HepG2 (cell line): ENCODE measurements around the gene KCNK15. TPM values are rescaled to one million over a fixed set of nuclear protein-coding genes. Genes with fewer than 3 reads are reported as not detected.

Experiments
- ATRX ChIP-seq: sonication (generic); formaldehyde crosslinking; IDR thresholded peaks from 2 replicates; pipeline ENCODE4 v1.4.0; 2020; ENCODE audit warnings: missing genetic modification reagents, borderline replicate concordance
- CREBL2 ChIP-seq: sonication (generic); formaldehyde crosslinking; IDR thresholded peaks from 2 replicates; pipeline ENCODE4 v1.8.1; 2023; ENCODE audit warnings: missing genetic modification reagents, mild to moderate bottlenecking, borderline replicate concordance
- ELF4 ChIP-seq: sonication (generic); formaldehyde crosslinking; IDR thresholded peaks from 2 replicates; pipeline ENCODE4 v1.5.0; 2020; ENCODE audit warnings: missing genetic modification reagents, mild to moderate bottlenecking, moderate library complexity, borderline replicate concordance
- GATAD2A ChIP-seq: IDR thresholded peaks from 2 replicates; pipeline ENCODE4 v1.6.1; 2016
- KDM1A ChIP-seq: IDR thresholded peaks from 2 replicates; pipeline ENCODE4 v1.6.1; 2016; ENCODE audit warnings: missing compliant biosample characterization
- MXD1 ChIP-seq: sonication (generic); formaldehyde crosslinking; IDR thresholded peaks from 2 replicates; pipeline ENCODE4 v1.4.0; 2020; ENCODE audit warnings: mild to moderate bottlenecking, missing genetic modification reagents
- PAWR ChIP-seq: sonication (generic); formaldehyde crosslinking; IDR thresholded peaks from 2 replicates; pipeline ENCODE4 v1.4.0; 2020; ENCODE audit warnings: missing genetic modification reagents, mild to moderate bottlenecking, borderline replicate concordance
- SP140L ChIP-seq: sonication (generic); formaldehyde crosslinking; IDR thresholded peaks from 2 replicates; pipeline ENCODE4 v1.4.0; 2020; ENCODE audit warnings: missing genetic modification reagents, borderline replicate concordance
- TBX2 ChIP-seq: sonication (generic); formaldehyde crosslinking; IDR thresholded peaks from 2 replicates; pipeline ENCODE4 v1.5.0; 2020; ENCODE audit warnings: missing genetic modification reagents, mild to moderate bottlenecking, borderline replicate concordance
- TEAD3 ChIP-seq: optimal IDR thresholded peaks from 2 replicates; pipeline ENCODE3; 2016; ENCODE audit warnings: borderline replicate concordance
- TFE3 ChIP-seq: IDR thresholded peaks from 2 replicates; pipeline ENCODE4 v1.6.1; 2016
- THAP8 ChIP-seq: sonication (generic); formaldehyde crosslinking; IDR thresholded peaks from 2 replicates; pipeline ENCODE4 v1.5.1; 2020; ENCODE audit warnings: missing genetic modification reagents, mild to moderate bottlenecking, borderline replicate concordance
- ZBTB7B ChIP-seq: sonication (generic); formaldehyde crosslinking; IDR thresholded peaks from 2 replicates; pipeline ENCODE4 v1.4.0; 2020; ENCODE audit warnings: missing genetic modification reagents
- ZIK1 ChIP-seq: sonication (generic); formaldehyde crosslinking; IDR thresholded peaks from 2 replicates; pipeline ENCODE4 v1.5.0; 2020; ENCODE audit warnings: mild to moderate bottlenecking, low read depth, missing genetic modification reagents, borderline replicate concordance
- ZKSCAN8 ChIP-seq: IDR thresholded peaks from 2 replicates; pipeline ENCODE4 v1.6.1; 2016; ENCODE audit warnings: borderline replicate concordance, missing genetic modification reagents, missing compliant biosample characterization
- ZNF251 ChIP-seq: sonication (generic); formaldehyde crosslinking; IDR thresholded peaks from 2 replicates; pipeline ENCODE4 v1.9.0; 2021; ENCODE audit warnings: mild to moderate bottlenecking, missing genetic modification reagents
- ZNF274 ChIP-seq: sonication (generic); formaldehyde crosslinking; IDR thresholded peaks from 2 replicates; pipeline ENCODE4 v1.5.1; 2020; ENCODE audit warnings: mild to moderate bottlenecking, missing genetic modification reagents
- ZNF567 ChIP-seq: sonication (generic); formaldehyde crosslinking; IDR thresholded peaks from 2 replicates; pipeline ENCODE4 v1.8.1; 2023; ENCODE audit warnings: mild to moderate bottlenecking, missing genetic modification reagents, borderline replicate concordance
- polyA plus RNA-seq, 8 experiments: library from polyadenylated mRNA; depleted of rRNA in 3 of 8; stranded (reverse) in 7 of 8; unstranded in 1 of 8; fragments of >200 nt; fragmentation: Illumina TruSeq in 4 of 8; extraction: Trizol in 4 of 8; gene quantifications; 2 replicates each; pipeline versions ENCODE4 v1.2.1 to v1.2.3, GENCODE V29; 2011 to 2016; ENCODE audit warnings: low read depth in 4 of 8, missing spikeins in 1 of 8, mixed read lengths in 1 of 8; ENCODE audit not compliant: insufficient read depth in 1 of 8
- total RNA-seq, 5 experiments: library from RNA; depleted of rRNA; stranded (reverse); fragments of >200 nt; fragmentation: Illumina TruSeq; extraction: Trizol; gene quantifications; 2 replicates each; pipeline ENCODE4 v1.2.3, GENCODE V29; 2016; ENCODE audit warnings: low read depth in 1 of 5
- TF ChIP-seq, protein P1 (sequence below): IDR thresholded peaks from 2 replicates; pipeline ENCODE4 v1.6.1; 2012; ENCODE audit warnings: low read length, improper control_type of control experiment
- TF ChIP-seq, protein P2 (sequence below): sonication (generic); formaldehyde crosslinking; IDR thresholded peaks from 2 replicates; pipeline ENCODE4 v1.4.0; 2020; ENCODE audit warnings: missing genetic modification reagents, borderline replicate concordance
- TF ChIP-seq, protein P3 (sequence below): sonication (generic); formaldehyde crosslinking; IDR thresholded peaks from 2 replicates; pipeline ENCODE4 v1.5.1; 2020; ENCODE audit warnings: missing genetic modification reagents, mild to moderate bottlenecking, borderline replicate concordance

Gene KCNK15
- total and polyA plus RNA-seq, 2 of the 13 experiments (the other 11 are each of a cell fraction or from before 2014, with no cell fraction given) = 0.03 TPM; not detected in 1

DNA sequence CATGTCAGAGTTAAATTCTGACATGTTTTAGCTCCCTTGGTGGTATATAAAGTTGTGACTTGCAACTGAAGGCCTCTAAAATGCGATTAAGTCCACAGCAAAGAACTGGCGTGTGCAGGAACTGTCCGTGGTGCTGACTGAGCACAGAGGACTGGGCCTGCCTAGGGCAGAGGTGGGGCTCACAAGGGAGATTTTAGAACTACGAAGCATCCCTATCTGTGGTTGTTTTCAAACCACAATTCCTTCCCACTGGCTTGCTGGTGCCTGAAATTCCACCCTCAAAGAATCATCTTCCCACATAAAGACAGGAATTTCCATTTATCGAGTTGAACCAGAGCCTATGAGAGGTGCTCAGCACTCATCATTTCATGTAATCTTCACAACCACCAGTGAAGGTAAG, 34.6 kb downstream of the KCNK15 start (continued):
- TF ChIP-seq THAP8 (CRISPR knock-in tag) (no peak), ZNF274 (CRISPR knock-in tag) (no peak), SP140L (CRISPR knock-in tag) (peak; percentile 81; the same call in 1 of the 2 replicates), MXD1 (peak; percentile 48; the same call in 1 of the 2 replicates), ZKSCAN8 (CRISPR knock-in tag) (no peak), KDM1A (CRISPR knock-in tag) (no peak), ELF4 (CRISPR knock-in tag) (no peak), TFE3 (CRISPR knock-in tag) (peak; percentile 88), TEAD3 (CRISPR knock-in tag) (no peak), ATRX (no peak), TBX2 (CRISPR knock-in tag) (no peak), ZNF567 (CRISPR knock-in tag) (no peak), ZBTB7B (CRISPR knock-in tag) (0 out of 2 replicates have a peak, but pooled peaks have one; percentile 47), GATAD2A (CRISPR knock-in tag) (peak; percentile 46; the same call in 1 of the 2 replicates), CREBL2 (CRISPR knock-in tag) (0 out of 2 replicates have a peak, but pooled peaks have one; percentile 28), ZIK1 (CRISPR knock-in tag) (no peak), PAWR (CRISPR knock-in tag) (no peak), ZNF251 (CRISPR knock-in tag) (no peak)
- TF ChIP-seq, protein P1, sequence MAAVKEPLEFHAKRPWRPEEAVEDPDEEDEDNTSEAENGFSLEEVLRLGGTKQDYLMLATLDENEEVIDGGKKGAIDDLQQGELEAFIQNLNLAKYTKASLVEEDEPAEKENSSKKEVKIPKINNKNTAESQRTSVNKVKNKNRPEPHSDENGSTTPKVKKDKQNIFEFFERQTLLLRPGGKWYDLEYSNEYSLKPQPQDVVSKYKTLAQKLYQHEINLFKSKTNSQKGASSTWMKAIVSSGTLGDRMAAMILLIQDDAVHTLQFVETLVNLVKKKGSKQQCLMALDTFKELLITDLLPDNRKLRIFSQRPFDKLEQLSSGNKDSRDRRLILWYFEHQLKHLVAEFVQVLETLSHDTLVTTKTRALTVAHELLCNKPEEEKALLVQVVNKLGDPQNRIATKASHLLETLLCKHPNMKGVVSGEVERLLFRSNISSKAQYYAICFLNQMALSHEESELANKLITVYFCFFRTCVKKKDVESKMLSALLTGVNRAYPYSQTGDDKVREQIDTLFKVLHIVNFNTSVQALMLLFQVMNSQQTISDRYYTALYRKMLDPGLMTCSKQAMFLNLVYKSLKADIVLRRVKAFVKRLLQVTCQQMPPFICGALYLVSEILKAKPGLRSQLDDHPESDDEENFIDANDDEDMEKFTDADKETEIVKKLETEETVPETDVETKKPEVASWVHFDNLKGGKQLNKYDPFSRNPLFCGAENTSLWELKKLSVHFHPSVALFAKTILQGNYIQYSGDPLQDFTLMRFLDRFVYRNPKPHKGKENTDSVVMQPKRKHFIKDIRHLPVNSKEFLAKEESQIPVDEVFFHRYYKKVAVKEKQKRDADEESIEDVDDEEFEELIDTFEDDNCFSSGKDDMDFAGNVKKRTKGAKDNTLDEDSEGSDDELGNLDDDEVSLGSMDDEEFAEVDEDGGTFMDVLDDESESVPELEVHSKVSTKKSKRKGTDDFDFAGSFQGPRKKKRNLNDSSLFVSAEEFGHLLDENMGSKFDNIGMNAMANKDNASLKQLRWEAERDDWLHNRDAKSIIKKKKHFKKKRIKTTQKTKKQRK = no peak
- TF ChIP-seq, protein P2, sequence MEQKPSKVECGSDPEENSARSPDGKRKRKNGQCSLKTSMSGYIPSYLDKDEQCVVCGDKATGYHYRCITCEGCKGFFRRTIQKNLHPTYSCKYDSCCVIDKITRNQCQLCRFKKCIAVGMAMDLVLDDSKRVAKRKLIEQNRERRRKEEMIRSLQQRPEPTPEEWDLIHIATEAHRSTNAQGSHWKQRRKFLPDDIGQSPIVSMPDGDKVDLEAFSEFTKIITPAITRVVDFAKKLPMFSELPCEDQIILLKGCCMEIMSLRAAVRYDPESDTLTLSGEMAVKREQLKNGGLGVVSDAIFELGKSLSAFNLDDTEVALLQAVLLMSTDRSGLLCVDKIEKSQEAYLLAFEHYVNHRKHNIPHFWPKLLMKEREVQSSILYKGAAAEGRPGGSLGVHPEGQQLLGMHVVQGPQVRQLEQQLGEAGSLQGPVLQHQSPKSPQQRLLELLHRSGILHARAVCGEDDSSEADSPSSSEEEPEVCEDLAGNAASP (CRISPR knock-in tag) = peak; percentile 84
- TF ChIP-seq, protein P3, sequence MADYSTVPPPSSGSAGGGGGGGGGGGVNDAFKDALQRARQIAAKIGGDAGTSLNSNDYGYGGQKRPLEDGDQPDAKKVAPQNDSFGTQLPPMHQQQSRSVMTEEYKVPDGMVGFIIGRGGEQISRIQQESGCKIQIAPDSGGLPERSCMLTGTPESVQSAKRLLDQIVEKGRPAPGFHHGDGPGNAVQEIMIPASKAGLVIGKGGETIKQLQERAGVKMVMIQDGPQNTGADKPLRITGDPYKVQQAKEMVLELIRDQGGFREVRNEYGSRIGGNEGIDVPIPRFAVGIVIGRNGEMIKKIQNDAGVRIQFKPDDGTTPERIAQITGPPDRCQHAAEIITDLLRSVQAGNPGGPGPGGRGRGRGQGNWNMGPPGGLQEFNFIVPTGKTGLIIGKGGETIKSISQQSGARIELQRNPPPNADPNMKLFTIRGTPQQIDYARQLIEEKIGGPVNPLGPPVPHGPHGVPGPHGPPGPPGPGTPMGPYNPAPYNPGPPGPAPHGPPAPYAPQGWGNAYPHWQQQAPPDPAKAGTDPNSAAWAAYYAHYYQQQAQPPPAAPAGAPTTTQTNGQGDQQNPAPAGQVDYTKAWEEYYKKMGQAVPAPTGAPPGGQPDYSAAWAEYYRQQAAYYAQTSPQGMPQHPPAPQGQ (CRISPR knock-in tag) = no peak
